HK-2 (cell line): ENCODE data around the gene PRKCZ.
A peak's percentile ranks its signal among the peaks of the same experiment; 100 is the strongest.

ENCODE experiments used
- DNase-seq: peaks from one replicate; pipeline ENCODE4 v3.0.0-alpha.2; 2018; ENCODE audit not compliant: unreplicated experiment

PRKCZ gene

GRCh38 chr1:2049718-2050431 lies at the start of gene PRKCZ:
TSS of gene PRKCZ (plus strand) at chr1:2050411. CDS start at chr1:2050631, 220 bp downstream.
- peak; percentile 96 for DNase-seq

GRCh38 chr1:2000432-2000831 lies 49.8 kb upstream of the PRKCZ start:
- DNase-seq, result no peak

GRCh38 chr1:2000850-2001249 lies 49.4 kb upstream of the PRKCZ start:
- DNase-seq, result no peak

- no peak for DNase-seq
These were observed 48.3 kb upstream of the PRKCZ start for GRCh38 chr1:2001773-2002411.

- DNase-seq, result peak; percentile 16
These were observed 46.6 kb upstream of the PRKCZ start, which contains the start of gene CFAP74 for GRCh38 chr1:2003541-2004131. TSS of gene CFAP74 (minus strand) at chr1:2003786. CDS start at chr1:1990956, 12,830 bp downstream.

GRCh38 chr1:2004856-2005255 lies 45.4 kb upstream of the PRKCZ start:
- DNase-seq, result no peak

DNA sequence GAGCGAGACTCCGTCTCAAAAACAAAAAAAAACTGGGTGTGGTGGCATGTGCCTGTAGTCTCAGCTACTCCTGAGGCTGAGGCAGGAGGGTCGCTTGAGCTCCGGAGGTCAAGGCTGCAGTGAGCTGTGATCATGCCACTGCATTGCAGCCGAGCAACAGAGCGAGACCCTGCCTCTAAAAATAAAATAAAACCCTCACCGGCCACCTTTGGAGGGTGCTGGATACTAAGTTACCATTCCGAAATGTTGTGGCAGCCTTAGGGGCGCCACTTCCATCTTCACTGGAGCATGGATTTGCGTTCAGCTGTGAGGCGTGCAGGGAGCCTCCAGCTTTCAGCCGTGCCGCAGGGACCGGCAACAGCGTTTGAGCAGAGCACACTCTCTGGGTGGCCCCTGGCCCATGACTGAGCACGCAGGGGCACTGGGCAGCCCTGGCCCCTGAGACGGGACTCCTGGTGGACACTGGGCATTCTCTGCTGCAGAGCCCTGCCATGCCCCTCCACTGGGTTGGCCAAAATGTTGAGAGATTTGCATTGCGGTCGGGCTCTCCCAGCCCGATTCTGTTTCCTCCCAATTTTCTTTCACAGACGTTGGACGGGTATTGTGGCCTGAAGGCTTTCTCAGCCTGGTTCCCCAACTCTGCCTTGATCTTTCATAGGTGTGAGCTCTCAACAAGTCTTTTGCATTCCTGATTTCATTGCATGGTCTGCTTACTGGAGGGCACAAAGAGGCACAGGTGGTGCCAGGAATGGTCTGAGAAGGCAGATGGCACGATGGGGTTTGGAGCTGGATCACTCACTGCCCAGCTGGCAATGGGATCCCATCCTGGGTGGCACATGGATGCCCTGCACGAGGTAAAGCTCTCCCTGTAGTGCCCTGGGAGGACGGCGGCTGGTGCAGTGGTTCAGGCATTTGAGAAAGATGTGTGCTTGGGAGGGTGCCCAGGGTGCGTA lies 40.8 kb upstream of the PRKCZ start:
- DNase-seq, result no peak

- no peak for DNase-seq
These were observed 36.0 kb upstream of the PRKCZ start for GRCh38 chr1:2014181-2014580.

- DNase-seq, result no peak
These were observed 35.2 kb upstream of the PRKCZ start for GRCh38 chr1:2014741-2015735.

DNA sequence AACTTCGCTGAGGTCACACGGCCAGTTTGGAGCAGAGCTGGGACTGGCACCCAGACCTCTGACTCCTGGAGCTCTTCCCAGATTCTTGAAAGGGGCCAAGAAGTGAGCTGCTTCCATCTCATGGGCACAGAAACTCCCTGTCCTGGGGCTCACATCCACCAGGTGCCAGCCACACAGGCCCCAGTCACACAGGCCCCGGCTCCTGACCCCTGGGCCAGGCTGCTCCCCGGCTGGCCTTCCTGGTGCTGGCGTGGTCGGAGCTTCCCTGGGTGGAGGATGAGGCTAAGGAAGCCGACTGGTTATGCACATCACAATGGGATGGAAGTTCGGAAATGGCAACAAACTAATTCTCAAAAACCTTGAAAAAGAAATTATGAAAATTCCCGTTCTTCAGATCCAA lies 34.1 kb upstream of the PRKCZ start:
- no peak for DNase-seq

GRCh38 chr1:2018217-2019171 lies 31.7 kb upstream of the PRKCZ start:
- DNase-seq, result no peak

GRCh38 chr1:2019172-2019543 lies 31.1 kb upstream of the PRKCZ start, which contains the start of gene GABRD:
TSS of gene GABRD (plus strand) at chr1:2019345. CDS start at chr1:2019424, 79 bp downstream.
- no peak for DNase-seq

DNA sequence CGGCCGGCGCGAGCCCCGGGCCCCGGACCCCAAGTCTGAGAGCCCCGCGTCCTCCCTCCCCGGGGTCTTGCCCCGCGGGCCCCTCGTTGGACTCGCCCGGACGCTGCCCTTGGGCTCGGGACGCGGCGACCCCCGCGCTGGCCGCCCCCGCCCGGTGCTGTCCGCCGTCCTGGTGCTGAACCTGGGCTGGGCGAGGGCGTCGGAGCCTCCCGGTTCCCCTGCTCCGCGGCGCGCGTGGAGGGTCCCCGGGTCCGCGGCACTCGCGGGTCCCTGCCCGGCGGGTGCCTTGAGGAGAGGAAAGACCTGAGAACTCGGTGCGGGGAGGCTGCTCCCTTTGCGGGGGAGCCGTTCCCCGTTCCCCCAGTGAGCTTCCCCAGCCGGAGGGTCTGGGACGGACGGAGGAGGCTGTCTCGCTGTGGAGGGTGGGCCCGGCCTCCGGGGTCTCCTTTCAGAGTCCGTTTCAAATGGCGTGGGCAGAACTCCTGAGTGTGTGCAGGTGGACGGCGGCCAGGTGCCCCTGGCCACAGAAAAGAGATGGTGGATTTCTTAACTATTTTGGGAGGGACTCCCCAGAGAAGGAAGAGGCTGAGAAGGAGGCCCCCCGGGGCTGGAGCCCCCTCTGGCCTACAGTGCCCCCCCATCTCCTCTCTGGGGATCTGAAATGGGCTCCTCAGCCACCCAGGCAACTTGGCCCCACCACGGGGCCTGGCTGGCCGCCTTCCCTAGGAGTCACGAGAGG lies 30.5 kb upstream of the PRKCZ start:
- no peak for DNase-seq

- DNase-seq, result no peak
These were observed 29.9 kb upstream of the PRKCZ start for GRCh38 chr1:2020310-2020655.

DNA sequence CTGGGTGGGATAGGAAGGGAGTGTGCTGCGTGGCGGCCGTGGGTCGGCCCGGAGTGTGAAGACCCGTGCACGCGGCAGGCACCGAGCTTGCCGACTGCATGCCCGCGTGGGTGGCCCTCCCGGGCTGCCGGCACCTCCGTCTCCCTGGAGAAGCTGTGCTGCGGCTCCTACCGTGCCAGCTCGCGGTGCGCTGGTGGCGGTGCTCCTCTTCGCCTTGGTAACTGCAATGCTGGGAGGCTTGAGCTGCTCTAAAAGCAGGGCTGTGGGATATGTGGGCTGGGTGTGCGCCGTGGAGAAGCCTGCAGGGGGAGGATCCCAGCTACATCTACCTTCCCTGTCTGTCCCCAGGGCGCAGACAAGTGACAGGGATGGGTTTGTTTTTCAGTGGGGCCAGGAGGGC lies 28.7 kb upstream of the PRKCZ start:
- DNase-seq, result no peak

GRCh38 chr1:2022063-2022770 lies 28.0 kb upstream of the PRKCZ start:
- no peak for DNase-seq

DNA sequence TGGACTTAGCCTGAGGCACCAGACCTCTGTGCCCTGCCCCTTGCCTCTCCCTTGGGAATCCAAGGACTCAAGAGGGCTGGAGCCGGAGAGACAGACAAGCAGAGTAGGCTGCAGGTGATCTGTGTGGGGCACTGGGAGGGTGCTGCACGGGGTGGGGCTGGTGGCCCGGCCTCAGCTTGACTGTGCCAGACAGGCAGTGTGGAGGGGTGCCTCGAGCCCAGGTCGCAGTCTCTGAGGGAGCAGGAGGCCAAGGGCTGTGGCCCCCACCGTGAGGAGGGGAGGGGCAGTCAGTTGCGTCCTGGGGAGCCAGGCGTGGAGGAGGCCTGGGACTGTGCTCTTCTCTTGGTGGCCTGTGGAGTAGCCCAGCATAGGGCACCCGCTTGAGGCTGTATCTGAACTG lies 27.0 kb upstream of the PRKCZ start:
- DNase-seq, result no peak

DNA sequence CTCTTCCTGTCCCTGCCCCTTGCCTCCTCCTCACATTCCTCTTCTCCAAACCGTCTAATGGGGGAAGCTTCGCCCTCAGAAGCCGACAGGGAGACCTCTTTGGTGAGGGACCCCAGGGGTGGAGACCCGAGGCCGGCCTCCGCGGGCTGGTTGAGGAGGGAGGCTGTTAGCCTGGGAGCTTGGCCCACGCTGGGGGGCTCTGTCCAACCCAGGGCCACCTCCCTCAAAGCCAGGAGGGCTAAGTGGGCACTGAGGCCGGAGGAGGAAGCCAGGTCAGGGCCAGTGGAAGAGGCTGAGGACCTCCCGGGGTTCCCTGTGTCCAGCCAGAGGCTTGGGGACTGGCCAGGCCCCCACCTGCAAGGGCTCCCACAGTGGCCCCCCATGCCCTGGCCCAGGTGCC lies 25.8 kb upstream of the PRKCZ start:
- DNase-seq, result no peak
